Lower lobe of right lung (tissue), 2 donors: ENCODE data around the gene MSI2. TPM values are rescaled to one million over a fixed set of nuclear protein-coding genes. Genes with fewer than 3 reads are reported as not detected.
"Not testable (repeated sequence)": the region's sequence is repeated elsewhere in the genome, so short reads cannot be mapped to it uniquely, and the experiment has no call there.

ENCODE experiments used
- ATAC-seq, 2 donors: fragments of 200-7000 bp; cut with Tn5 transposase; one replicate each; pipeline ENCODE4 v1.9.1; 2020 to 2022; ENCODE audit warnings: mild to moderate bottlenecking in 2 of 2, moderate library complexity in 2 of 2
- DNase-seq: peaks from one replicate; pipeline ENCODE4 v3.0.0-alpha.2; 2020
- H3K27ac ChIP-seq: fragments of 200-600 bp; one replicate; pipeline ENCODE4 v1.8.0; 2022
- H3K27me3 ChIP-seq: fragments of 200-600 bp; one replicate; pipeline ENCODE4 v1.8.0; 2022; ENCODE audit warnings: low read depth
- H3K36me3 ChIP-seq: fragments of 200-600 bp; one replicate; pipeline ENCODE4 v1.8.0; 2022; ENCODE audit warnings: mild to moderate bottlenecking
- H3K4me1 ChIP-seq: fragments of 200-600 bp; one replicate; pipeline ENCODE4 v1.8.0; 2022
- H3K4me3 ChIP-seq: fragments of 200-600 bp; one replicate; pipeline ENCODE4 v1.8.0; 2022; ENCODE audit warnings: mild to moderate bottlenecking
- H3K9me3 ChIP-seq: fragments of 200-600 bp; one replicate; pipeline ENCODE4 v1.8.0; 2022
- intact Hi-C: fragments of 100-400 bp; cut with DNase I; formaldehyde crosslinking; loops from one replicate; pipeline ENCODE4 v1.11.0; 2022
- total RNA-seq: library from RNA; stranded (reverse); fragmentation: NEBNext Ultra II Directional; extraction: Animal tissue kit (Norgen Biotek cat#: 25700); gene quantifications from one replicate; pipeline ENCODE4 v1.2.1, GENCODE V29; 2021
- TF ChIP-seq, protein P1 (sequence below): fragments of 200-600 bp; IDR thresholded peaks from one replicate; pipeline ENCODE4 v1.8.0; 2022; ENCODE audit warnings: antibody characterized with exemption, mild to moderate bottlenecking
- donor health status: DM: no; HTN: yes; CAD: no; lungs with severe emphysema.

MSI2 gene
- total RNA-seq, 1 donor from 2014 or later: 43.9 TPM

DNA sequence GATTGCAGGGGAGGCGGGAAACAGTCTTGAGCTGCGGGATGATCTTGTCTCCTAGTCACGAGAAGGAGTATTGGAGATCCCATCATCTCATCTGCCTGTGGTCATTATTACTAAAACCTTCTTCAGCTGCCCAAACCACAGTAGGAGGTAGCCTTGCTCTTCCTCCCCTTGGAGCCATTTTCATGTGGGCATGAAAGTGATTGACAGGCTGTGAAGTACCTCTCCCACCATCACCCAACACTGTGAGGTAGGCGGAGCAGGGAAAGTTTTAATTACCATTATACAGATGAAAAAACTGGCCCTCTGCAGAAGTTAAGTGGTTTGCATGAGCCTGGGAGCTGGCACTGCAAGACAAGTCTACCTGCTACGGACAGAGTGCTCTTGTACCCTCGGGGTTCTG is 237.3 kb downstream of the MSI2 start:
- no peak for ATAC-seq
- Histone ChIP-seq H3K4me1 (peaks cover 8% of the 10 kb centered on the region), H3K9me3 (no peaks in the 10 kb centered on the region), H3K27me3 (no peaks in the 10 kb centered on the region), H3K27ac (no peak overlapping the region), H3K4me3 (no peak overlapping the region), H3K36me3 (no peaks in the 10 kb centered on the region)
- intact Hi-C loops: no loop called here
- no peak for DNase-seq
- TF ChIP-seq, protein P1, sequence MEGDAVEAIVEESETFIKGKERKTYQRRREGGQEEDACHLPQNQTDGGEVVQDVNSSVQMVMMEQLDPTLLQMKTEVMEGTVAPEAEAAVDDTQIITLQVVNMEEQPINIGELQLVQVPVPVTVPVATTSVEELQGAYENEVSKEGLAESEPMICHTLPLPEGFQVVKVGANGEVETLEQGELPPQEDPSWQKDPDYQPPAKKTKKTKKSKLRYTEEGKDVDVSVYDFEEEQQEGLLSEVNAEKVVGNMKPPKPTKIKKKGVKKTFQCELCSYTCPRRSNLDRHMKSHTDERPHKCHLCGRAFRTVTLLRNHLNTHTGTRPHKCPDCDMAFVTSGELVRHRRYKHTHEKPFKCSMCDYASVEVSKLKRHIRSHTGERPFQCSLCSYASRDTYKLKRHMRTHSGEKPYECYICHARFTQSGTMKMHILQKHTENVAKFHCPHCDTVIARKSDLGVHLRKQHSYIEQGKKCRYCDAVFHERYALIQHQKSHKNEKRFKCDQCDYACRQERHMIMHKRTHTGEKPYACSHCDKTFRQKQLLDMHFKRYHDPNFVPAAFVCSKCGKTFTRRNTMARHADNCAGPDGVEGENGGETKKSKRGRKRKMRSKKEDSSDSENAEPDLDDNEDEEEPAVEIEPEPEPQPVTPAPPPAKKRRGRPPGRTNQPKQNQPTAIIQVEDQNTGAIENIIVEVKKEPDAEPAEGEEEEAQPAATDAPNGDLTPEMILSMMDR: no peak

DNA sequence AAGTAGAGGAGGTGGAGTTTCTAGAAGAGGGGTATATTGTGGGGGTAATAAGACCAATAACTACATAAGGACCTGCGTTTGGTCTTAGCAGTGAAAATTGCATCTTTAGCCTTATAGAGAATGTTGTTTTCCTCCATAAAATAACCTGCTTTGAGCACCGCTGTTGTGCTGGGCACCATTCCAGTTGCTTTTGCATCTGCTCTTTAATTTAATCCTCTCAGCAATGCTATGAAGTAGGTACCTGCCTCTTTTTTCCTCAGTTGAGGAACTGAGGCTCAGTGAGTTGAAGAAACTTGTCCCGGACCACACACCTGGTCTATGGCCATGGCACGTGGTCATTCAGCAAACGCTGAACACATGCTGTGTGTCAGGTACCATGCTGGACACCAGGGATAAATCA is 238.1 kb downstream of the MSI2 start:
- intact Hi-C loops: no loop called here
- TF ChIP-seq, protein P1: no peak
- H3K27ac ChIP-seq: no peak overlapping the region
- peaks cover 8% of the 10 kb centered on the region for H3K4me1 ChIP-seq
- ATAC-seq (no peak), DNase-seq (no peak)
- H3K36me3 ChIP-seq: no peaks in the 10 kb centered on the region
- no peaks in the 10 kb centered on the region for H3K27me3 ChIP-seq
- no peaks in the 10 kb centered on the region for H3K9me3 ChIP-seq
- H3K4me3 ChIP-seq: no peak overlapping the region

DNA sequence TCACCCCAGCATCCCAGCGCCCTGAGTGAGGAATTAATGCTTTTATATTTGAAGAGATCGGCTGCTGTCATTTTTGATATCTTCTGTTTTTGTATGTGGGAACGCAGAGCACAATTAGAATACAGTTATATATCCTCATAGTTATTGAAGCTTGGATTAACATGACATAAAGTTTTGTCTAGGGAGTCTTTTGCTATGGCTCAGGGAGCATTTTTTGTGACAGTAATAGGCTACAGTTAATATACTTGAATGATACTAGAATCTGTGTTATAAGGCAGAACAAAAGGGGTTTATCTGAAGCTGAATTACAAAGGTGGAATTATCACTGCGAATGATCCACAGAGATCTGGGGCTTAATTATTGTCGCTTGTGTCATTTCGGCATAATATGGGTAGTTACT is 239.4 kb downstream of the MSI2 start:
- intact Hi-C loops: no loop called here

GRCh38 chr17:57496382-57496781 is 240.1 kb downstream of the MSI2 start:
- TF ChIP-seq, protein P1: no peak
- intact Hi-C loops: no loop called here

More for the DNA sequence above, 239.4 kb downstream of the MSI2 start:
- no peaks in the 10 kb centered on the region for H3K36me3 ChIP-seq
- H3K4me3 ChIP-seq: no peak overlapping the region
- H3K27ac ChIP-seq: no peak overlapping the region
- peaks cover 8% of the 10 kb centered on the region for H3K4me1 ChIP-seq
- H3K9me3 ChIP-seq: no peaks in the 10 kb centered on the region
- ATAC-seq (no peak), DNase-seq (no peak)
- H3K27me3 ChIP-seq: no peaks in the 10 kb centered on the region
- TF ChIP-seq, protein P1: no peak

GRCh38 chr17:57498443-57498842 is 242.1 kb downstream of the MSI2 start:
- H3K4me1 ChIP-seq: peaks cover 8% of the 10 kb centered on the region
- intact Hi-C loops: no loop called here

More at GRCh38 chr17:57496382-57496781, 240.1 kb downstream of the MSI2 start:
- Histone ChIP-seq H3K4me3 (no peak overlapping the region), H3K9me3 (no peaks in the 10 kb centered on the region), H3K4me1 (peaks cover 8% of the 10 kb centered on the region), H3K27me3 (no peaks in the 10 kb centered on the region), H3K27ac (no peak overlapping the region), H3K36me3 (no peaks in the 10 kb centered on the region)
- no peak for ATAC-seq
- no peak for DNase-seq

GRCh38 chr17:57499221-57499620 is 242.9 kb downstream of the MSI2 start:
- DNase-seq, H3K9me3 ChIP-seq, H3K4me3 ChIP-seq, H3K4me1 ChIP-seq, H3K36me3 ChIP-seq, H3K27me3 ChIP-seq, ATAC-seq, H3K27ac ChIP-seq, intact Hi-C loops: not testable (repeated sequence)

More at GRCh38 chr17:57498443-57498842, 242.1 kb downstream of the MSI2 start:
- DNase-seq (no peak), ATAC-seq (no peak)
- Histone ChIP-seq H3K27me3 (no peaks in the 10 kb centered on the region), H3K4me3 (no peak overlapping the region), H3K36me3 (no peaks in the 10 kb centered on the region), H3K27ac (no peak overlapping the region), H3K9me3 (no peaks in the 10 kb centered on the region)
- TF ChIP-seq, protein P1: no peak
